Measurements from ENCODE around the gene TPMT. TPM values are rescaled to one million over a fixed set of nuclear protein-coding genes. Genes with fewer than 3 reads are reported as not detected.

The TPMT gene
- total RNA-seq: 10 to 100 TPM; 16.3 to 50.8 (median 26.4) TPM

GRCh38 chr6:18154507-18155149 is at the start of gene TPMT:
Gene TPMT, minus strand, starts transcription at chr6:18155077. Its CDS starts 5,950 bp downstream, at chr6:18149127.
- peak; percentile 82 to 94 for TF ChIP-seq POLR2A (IDR thresholded peaks at IDR 0.05)
- TF ChIP-seq, protein P1, sequence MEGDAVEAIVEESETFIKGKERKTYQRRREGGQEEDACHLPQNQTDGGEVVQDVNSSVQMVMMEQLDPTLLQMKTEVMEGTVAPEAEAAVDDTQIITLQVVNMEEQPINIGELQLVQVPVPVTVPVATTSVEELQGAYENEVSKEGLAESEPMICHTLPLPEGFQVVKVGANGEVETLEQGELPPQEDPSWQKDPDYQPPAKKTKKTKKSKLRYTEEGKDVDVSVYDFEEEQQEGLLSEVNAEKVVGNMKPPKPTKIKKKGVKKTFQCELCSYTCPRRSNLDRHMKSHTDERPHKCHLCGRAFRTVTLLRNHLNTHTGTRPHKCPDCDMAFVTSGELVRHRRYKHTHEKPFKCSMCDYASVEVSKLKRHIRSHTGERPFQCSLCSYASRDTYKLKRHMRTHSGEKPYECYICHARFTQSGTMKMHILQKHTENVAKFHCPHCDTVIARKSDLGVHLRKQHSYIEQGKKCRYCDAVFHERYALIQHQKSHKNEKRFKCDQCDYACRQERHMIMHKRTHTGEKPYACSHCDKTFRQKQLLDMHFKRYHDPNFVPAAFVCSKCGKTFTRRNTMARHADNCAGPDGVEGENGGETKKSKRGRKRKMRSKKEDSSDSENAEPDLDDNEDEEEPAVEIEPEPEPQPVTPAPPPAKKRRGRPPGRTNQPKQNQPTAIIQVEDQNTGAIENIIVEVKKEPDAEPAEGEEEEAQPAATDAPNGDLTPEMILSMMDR (IDR thresholded peaks at IDR 0.05): no peak
- peak in 2 of 3 donors; percentile 25 to 58 for DNase-seq

DNA sequence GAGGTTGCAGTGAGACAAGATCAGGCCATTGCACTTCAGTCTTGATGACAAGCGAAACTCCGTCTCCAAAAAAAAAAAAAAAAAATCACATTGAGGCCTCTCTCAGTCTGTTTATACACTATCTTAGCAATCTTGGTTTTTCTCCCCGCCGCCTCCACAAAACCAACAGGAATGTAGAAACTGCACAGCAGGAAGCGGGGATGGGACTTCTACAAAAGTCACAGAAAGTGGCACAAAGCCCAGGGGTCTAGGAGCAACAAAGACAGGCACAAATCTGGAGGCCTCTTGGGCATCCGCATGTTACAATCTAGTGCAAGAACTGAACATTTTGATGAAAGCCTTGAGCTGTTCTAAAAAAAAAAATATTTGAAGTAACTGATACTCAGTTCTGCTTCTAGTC is 48.9 kb upstream of the TPMT start:
- DNase-seq: no peak
- H3K9me3 ChIP-seq: no peaks in the 10 kb centered on the region
- peaks cover 0 to 47% (median 0%) of the 10 kb centered on the region in 3 donors for H3K36me3 ChIP-seq
- H3K27ac ChIP-seq: no peak overlapping the region
- no peak overlapping the region for H3K4me3 ChIP-seq
- no peaks in the 10 kb centered on the region for H3K27me3 ChIP-seq
- TF ChIP-seq, protein P1 (IDR thresholded peaks at IDR 0.05): no peak
- no peaks in the 10 kb centered on the region for H3K4me1 ChIP-seq

More at GRCh38 chr6:18154507-18155149, at the start of gene TPMT:
- H3K9me3 ChIP-seq: no peaks in the 10 kb centered on the region
- H3K27me3 ChIP-seq: no peaks in the 10 kb centered on the region
- peak within 1 kb of the TSS; percentile 84 to 94 (median 90) for H3K27ac ChIP-seq
- peaks cover 0 to under 1% (median 0%) of the 10 kb centered on the region in 3 donors for H3K36me3 ChIP-seq
- peaks cover 0 to 7% (median 2%) of the 10 kb centered on the region in 4 donors for H3K4me1 ChIP-seq
- peak within 1 kb of the TSS; percentile 77 to 98 (median 86) for H3K4me3 ChIP-seq

GRCh38 chr6:18192026-18192425 is 37.1 kb upstream of the TPMT start:
- H3K36me3 ChIP-seq: peaks cover 0 to 21% (median 0%) of the 10 kb centered on the region in 3 donors
- H3K9me3 ChIP-seq: no peaks in the 10 kb centered on the region
- no peaks in the 10 kb centered on the region for H3K27me3 ChIP-seq
- H3K4me1 ChIP-seq: no peaks in the 10 kb centered on the region
- H3K4me3 ChIP-seq: no peak overlapping the region
- no peak overlapping the region for H3K27ac ChIP-seq
- DNase-seq: no peak
- TF ChIP-seq POLR2A (IDR thresholded peaks at IDR 0.05): no peak
- TF ChIP-seq, protein P1 (IDR thresholded peaks at IDR 0.05): no peak

GRCh38 chr6:18189196-18189595 is 34.3 kb upstream of the TPMT start:
- DNase-seq: no peak
- no peak for TF ChIP-seq POLR2A (IDR thresholded peaks at IDR 0.05)
- TF ChIP-seq, protein P1 (IDR thresholded peaks at IDR 0.05): no peak

DNA sequence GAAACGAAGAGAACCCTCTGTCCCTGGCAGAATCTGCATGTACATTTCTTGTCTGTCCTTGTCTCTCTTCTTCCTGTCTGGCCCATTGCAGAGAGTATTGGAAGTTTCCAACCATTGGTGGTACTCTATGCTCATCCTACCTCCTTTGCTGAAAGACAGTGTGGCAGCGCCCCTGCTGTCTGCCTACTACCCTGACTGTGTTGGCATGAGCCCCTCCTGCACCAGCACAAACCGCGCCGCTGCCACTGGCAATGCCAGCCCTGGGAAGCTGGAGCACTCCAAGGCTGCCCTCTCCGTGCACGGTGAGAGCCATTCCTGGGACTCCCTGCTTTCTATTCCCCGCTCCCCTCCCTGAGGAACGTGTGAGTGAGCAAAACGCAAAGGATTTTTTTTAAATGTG is 32.8 kb upstream of the TPMT start:
- no peaks in the 10 kb centered on the region for H3K27me3 ChIP-seq
- DNase-seq: no peak
- H3K27ac ChIP-seq: no peak overlapping the region
- no peaks in the 10 kb centered on the region for H3K9me3 ChIP-seq
- no peak for TF ChIP-seq POLR2A (IDR thresholded peaks at IDR 0.05)
- TF ChIP-seq, protein P1 (IDR thresholded peaks at IDR 0.05): no peak
- H3K4me1 ChIP-seq: no peaks in the 10 kb centered on the region
- H3K36me3 ChIP-seq: peaks cover 0 to 16% (median 0%) of the 10 kb centered on the region in 3 donors
- H3K4me3 ChIP-seq: no peak overlapping the region

More at GRCh38 chr6:18189196-18189595, 34.3 kb upstream of the TPMT start:
- no peaks in the 10 kb centered on the region for H3K4me1 ChIP-seq
- peaks cover 0 to 16% (median 0%) of the 10 kb centered on the region in 3 donors for H3K36me3 ChIP-seq
- no peak overlapping the region for H3K4me3 ChIP-seq
- no peak overlapping the region for H3K27ac ChIP-seq
- H3K9me3 ChIP-seq: no peaks in the 10 kb centered on the region
- H3K27me3 ChIP-seq: no peaks in the 10 kb centered on the region

All from Peyer's patch (tissue), 4 donors.